MCF 10A (cell line): Measurements from ENCODE around the gene TWNK. TPM values are rescaled to one million over a fixed set of nuclear protein-coding genes. Genes with fewer than 3 reads are reported as not detected.

ENCODE experiments used
- BruUV-seq: library from RNA; stranded (reverse); fragments of 400-500 nt; replicated peaks from 2 replicates; lab custom pipeline; 2021; lab: Mats Ljungman, UMichigan
- CTCF ChIA-PET: fragments of 300-600 bp; sonication (Branson Sonifier 250); formaldehyde crosslinking; extraction: SDS; loops from one replicate; lab custom pipeline; 2021; ENCODE audit warnings: antibody characterized with exemption, inconsistent platforms; lab: Yijun Ruan, JAX
- POLR2A ChIA-PET: fragments of 300-600, 350-650 bp; sonication (Branson Sonifier 250); formaldehyde crosslinking; extraction: SDS; loops from one replicate; lab custom pipeline; 2020; ENCODE audit warnings: antibody characterized with exemption, inconsistent platforms; lab: Yijun Ruan, JAX
- DNase-seq: peaks from one replicate; pipeline ENCODE4 v3.0.0-alpha.2; 2018; ENCODE audit not compliant: unreplicated experiment
- H3K27ac Mint-ChIP-seq: one replicate; pipeline ENCODE4 v1.8.0; 2022; ENCODE audit warnings: mild to moderate bottlenecking, low read depth, mixed read lengths; ENCODE audit not compliant: unreplicated experiment
- H3K27me3 Mint-ChIP-seq: one replicate; pipeline ENCODE4 v1.8.0; 2022; ENCODE audit warnings: mixed read lengths; ENCODE audit not compliant: insufficient read depth, unreplicated experiment
- H3K36me3 Mint-ChIP-seq: one replicate; pipeline ENCODE4 v1.8.0; 2022; ENCODE audit warnings: mild to moderate bottlenecking, moderate library complexity, mixed read lengths; ENCODE audit not compliant: insufficient read depth, unreplicated experiment
- H3K4me1 Mint-ChIP-seq: one replicate; pipeline ENCODE4 v1.8.0; 2022; ENCODE audit warnings: mixed read lengths; ENCODE audit not compliant: insufficient read depth, unreplicated experiment
- H3K4me3 Mint-ChIP-seq: one replicate; pipeline ENCODE4 v1.8.0; 2022; ENCODE audit warnings: mild to moderate bottlenecking, moderate library complexity, mixed read lengths; ENCODE audit not compliant: unreplicated experiment
- H3K9me3 Mint-ChIP-seq: one replicate; pipeline ENCODE4 v1.8.0; 2022; ENCODE audit warnings: mixed read lengths; ENCODE audit not compliant: unreplicated experiment
- CTCF ChIP-seq: fragments of 200-600 bp; IDR thresholded peaks from one replicate; pipeline ENCODE4 v1.8.0; 2022; ENCODE audit warnings: antibody characterized with exemption, mild to moderate bottlenecking; ENCODE audit not compliant: unreplicated experiment
- intact Hi-C: fragments of 100-400 bp; cut with micrococcal nuclease; formaldehyde crosslinking; loops from 2 replicates; pipeline ENCODE4 v1.14.1; 2022
- total RNA-seq: library from RNA; stranded (reverse); gene quantifications from 2 replicates; pipeline ENCODE4 v1.2.3, GENCODE V29; 2022

The TWNK gene
- total RNA-seq, 1 experiment from 2014 or later: 27.9 TPM

- intact Hi-C loops: no loop called here
- Mint-ChIP-seq H3K4me1 (peaks cover 19% of the 10 kb centered on the region), H3K4me3 (peak overlapping the region; percentile 76), H3K9me3 (no peaks in the 10 kb centered on the region), H3K27me3 (no peaks in the 10 kb centered on the region), H3K27ac (peak overlapping the region; percentile 17), H3K36me3 (peaks cover 17% of the 10 kb centered on the region)
- CTCF ChIA-PET: interaction anchor here (1.0 to 12.3 kb wide), 5 partner anchors 10 to 41 kb away, joined by 3 to 199 read pairs (median 32); no protein-coding TSS in a partner anchor
- POLR2A ChIA-PET: interaction anchor here (0.6 to 7.5 kb wide), 7 partner anchors 9 to 65 kb away, joined by 3 to 74 read pairs (median 5); partner anchors contain the start of genes MRPL43, PDZD7, SFXN3 and TWNK
- peak; percentile 5 for DNase-seq
- no peak for TF ChIP-seq CTCF
- no TSS peak for BruUV-seq
These were observed 13.0 kb downstream of the TWNK start for GRCh38 chr10:101000127-101000914.

GRCh38 chr10:101000915-101001658, 13.7 kb downstream of the TWNK start:
- H3K4me1 Mint-ChIP-seq: peaks cover 19% of the 10 kb centered on the region
- DNase-seq: peak; percentile 5

GRCh38 chr10:101001659-101002035, 14.3 kb downstream of the TWNK start:
- H3K4me3 Mint-ChIP-seq: peak overlapping the region; percentile 76
- no peaks in the 10 kb centered on the region for H3K27me3 Mint-ChIP-seq
- POLR2A ChIA-PET: interaction anchor here (1.1 to 7.5 kb wide), 2 partner anchors 17 to 29 kb away, joined by 3 to 74 read pairs; partner anchors contain the start of genes PDZD7 and SFXN3
- H3K4me1 Mint-ChIP-seq: peaks cover 19% of the 10 kb centered on the region
- CTCF ChIA-PET: interaction anchor here (0.5 to 5.9 kb wide), 4 partner anchors 10 to 74 kb away, joined by 3 to 60 read pairs (median 8); no protein-coding TSS in a partner anchor
- H3K27ac Mint-ChIP-seq: peak overlapping the region; percentile 17
- BruUV-seq: no TSS peak
- H3K9me3 Mint-ChIP-seq: no peaks in the 10 kb centered on the region
- intact Hi-C loops: no loop called here
- H3K36me3 Mint-ChIP-seq: peaks cover 19% of the 10 kb centered on the region
- DNase-seq: no peak
- no peak for TF ChIP-seq CTCF

More at GRCh38 chr10:101000915-101001658, 13.7 kb downstream of the TWNK start:
- intact Hi-C loops: no loop called here
- H3K9me3 Mint-ChIP-seq: no peaks in the 10 kb centered on the region
- POLR2A ChIA-PET: interaction anchor here (0.6 to 7.5 kb wide), 4 partner anchors 9 to 37 kb away, joined by 3 to 74 read pairs (median 3); partner anchors contain the start of genes PDZD7 and SFXN3
- no peaks in the 10 kb centered on the region for H3K27me3 Mint-ChIP-seq
- BruUV-seq: no TSS peak
- no peak for TF ChIP-seq CTCF
- CTCF ChIA-PET: interaction anchor here (1.0 to 5.9 kb wide), 3 partner anchors 11 to 28 kb away, joined by 3 to 60 read pairs (median 11); no protein-coding TSS in a partner anchor
- peak overlapping the region; percentile 76 for H3K4me3 Mint-ChIP-seq
- H3K36me3 Mint-ChIP-seq: peaks cover 13% of the 10 kb centered on the region
- H3K27ac Mint-ChIP-seq: peak overlapping the region; percentile 17
